C1 segment of cervical spinal cord (tissue), 14 donors: ENCODE data around the gene ZBTB1.
"Not testable (repeated sequence)": the region's sequence is repeated elsewhere in the genome, so short reads cannot be mapped to it uniquely, and the experiment has no call there.

Experiments used
- DNase-seq, 14 donors: peaks; one replicate each; lab custom pipeline; 2025; lab: John Stamatoyannopoulos, UW

ZBTB1 gene

GRCh38 chr14:64566651-64567122, 62.1 kb downstream of the ZBTB1 start:
- peak in 4 of 14 donors; percentile 23 to 37 (median 30) for DNase-seq

- DNase-seq, result peak in 7 of 14 donors; percentile 16 to 56 (median 25)
These were observed 64.6 kb downstream of the ZBTB1 start for GRCh38 chr14:64569138-64569631.

GRCh38 chr14:64569646-64570045, 65.1 kb downstream of the ZBTB1 start:
- not testable (repeated sequence) for DNase-seq

- DNase-seq, result peak in 6 of 14 donors; percentile 6 to 60 (median 29)
These were observed 68.0 kb downstream of the ZBTB1 start for GRCh38 chr14:64572386-64573104.

- DNase-seq, result peak in 11 of 14 donors; percentile 5 to 53 (median 29)
These were observed 68.5 kb downstream of the ZBTB1 start for GRCh38 chr14:64573109-64573508.
